Mesodermal cell (in vitro differentiated cells): ENCODE data around the gene SNN.

Experiments used
- H3K27ac ChIP-seq: 2 replicates; pipeline ENCODE4 v1.7.0; 2013; ENCODE audit warnings: mild to moderate bottlenecking, low read depth, low read length, moderate library complexity; ENCODE audit not compliant: severe bottlenecking
- H3K36me3 ChIP-seq: 2 replicates; pipeline ENCODE4 v1.7.1; 2013; ENCODE audit warnings: mild to moderate bottlenecking, low read length, moderate library complexity; ENCODE audit not compliant: control insufficient read depth, insufficient read depth
- H3K4me1 ChIP-seq: one replicate; pipeline ENCODE4 v1.7.1; 2013; ENCODE audit warnings: mild to moderate bottlenecking, low read length; ENCODE audit not compliant: insufficient read depth, control insufficient read depth, poor library complexity, severe bottlenecking
- H3K4me3 ChIP-seq: 2 replicates; pipeline ENCODE4 v1.7.0; 2013; ENCODE audit warnings: low read length, control low read depth, mild to moderate bottlenecking; ENCODE audit not compliant: insufficient read depth, poor library complexity, severe bottlenecking; ENCODE audit errors: extremely low read depth
- H3K9me3 ChIP-seq: 2 replicates; pipeline ENCODE4 v1.7.1; 2013; ENCODE audit warnings: mild to moderate bottlenecking, low read length, moderate library complexity; ENCODE audit not compliant: control insufficient read depth
- WGBS, 2 experiments: methylation state at CpG; one replicate each; pipeline ENCODE4 v1.1.5; 2013; ENCODE audit warnings: missing lambda C conversion rate in 2 of 2; ENCODE audit not compliant: insufficient coverage in 2 of 2; 5-methylcytosine and 5-hydroxymethylcytosine counted together

The SNN gene

DNA sequence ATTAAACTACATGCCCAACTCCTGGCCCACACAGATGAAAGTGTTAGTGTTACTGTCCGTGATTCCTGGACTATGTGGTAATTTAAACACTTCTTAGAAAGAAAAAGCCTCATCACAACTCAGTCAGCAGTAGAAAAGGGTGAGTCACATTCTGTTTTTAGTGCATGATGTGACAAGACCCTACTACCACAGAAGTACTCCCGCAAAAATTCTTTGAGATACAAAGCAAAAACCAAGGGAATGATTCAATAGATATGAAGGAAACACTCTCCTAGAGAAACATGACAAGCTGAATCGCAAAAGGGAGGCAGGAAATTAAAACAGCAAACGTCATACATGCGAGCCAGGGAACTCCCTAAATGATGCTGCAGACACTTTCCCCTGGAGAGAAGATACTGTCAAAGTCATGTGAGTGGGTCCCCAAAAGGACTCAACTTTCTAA, 14.4 kb downstream of the SNN start:
- Histone ChIP-seq H3K4me3 (no peak overlapping the region), H3K27ac (peak overlapping the region; percentile 38), H3K9me3 (no peaks in the 10 kb centered on the region), H3K36me3 (peaks cover 87% of the 10 kb centered on the region), H3K4me1 (peaks cover 14% of the 10 kb centered on the region)
- 93% methylated on average over 3 of the region's 5 CpGs; no CpG with 5 or more reads in 1 of the 2 experiments for WGBS, 2 experiments

- Histone ChIP-seq H3K27ac (peak overlapping the region; percentile 17), H3K36me3 (peaks cover 87% of the 10 kb centered on the region), H3K9me3 (no peaks in the 10 kb centered on the region), H3K4me1 (peaks cover 14% of the 10 kb centered on the region), H3K4me3 (no peak overlapping the region)
- 92 to 96% methylated on average over 9 to 11 of the region's 11 CpGs for WGBS, 2 experiments
Measured at GRCh38 chr16:11683145-11683544, 14.9 kb downstream of the SNN start.

GRCh38 chr16:11684231-11685025, 16.2 kb downstream of the SNN start:
- 98% methylated on average over 7 to 10 of the region's 12 CpGs for WGBS, 2 experiments
- Histone ChIP-seq H3K36me3 (peaks cover 88% of the 10 kb centered on the region), H3K9me3 (no peaks in the 10 kb centered on the region), H3K4me1 (peaks cover 14% of the 10 kb centered on the region), H3K4me3 (no peak overlapping the region), H3K27ac (no peak overlapping the region)

DNA sequence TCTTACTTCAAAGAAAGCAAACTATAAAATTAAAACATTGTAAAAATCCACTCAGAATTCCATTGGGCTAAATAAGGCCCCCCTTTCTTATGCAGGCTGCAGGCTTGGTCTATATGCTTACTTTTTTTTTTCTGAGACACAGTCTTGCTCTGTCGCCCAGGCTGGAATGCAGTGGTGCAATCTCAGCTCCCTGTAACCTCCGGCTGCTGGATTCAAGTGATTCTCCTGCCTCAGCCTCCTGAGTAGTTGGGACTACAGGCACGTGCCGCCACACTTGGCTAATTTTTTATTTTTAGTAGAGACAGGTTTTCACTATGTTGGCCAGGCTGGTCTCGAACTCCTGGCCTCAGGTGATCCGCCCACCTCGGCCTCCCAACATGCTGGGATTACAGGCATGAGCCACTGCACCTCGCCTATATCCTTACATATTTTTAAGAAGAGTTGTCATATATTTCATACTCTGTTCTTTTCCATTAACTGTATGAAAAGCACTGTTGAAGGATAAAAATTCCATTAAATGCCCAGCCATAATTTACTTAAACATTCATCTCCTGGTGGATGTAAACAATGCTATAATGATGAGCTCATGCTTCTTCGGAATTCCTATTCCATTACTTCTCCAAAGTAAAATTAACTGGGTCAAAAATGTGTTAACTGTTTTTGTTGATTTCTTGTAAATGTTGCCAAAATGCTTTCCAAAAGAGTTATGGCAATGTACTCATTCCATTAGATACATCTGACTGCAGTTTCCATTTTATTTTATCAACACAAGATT, 17.8 kb downstream of the SNN start:
- peaks cover 14% of the 10 kb centered on the region for H3K4me1 ChIP-seq
- no peaks in the 10 kb centered on the region for H3K9me3 ChIP-seq
- no peak overlapping the region for H3K4me3 ChIP-seq
- H3K27ac ChIP-seq = no peak overlapping the region
- 92 to 100% methylated on average over 2 to 5 of the region's 9 CpGs for WGBS, 2 experiments
- H3K36me3 ChIP-seq = peaks cover 79% of the 10 kb centered on the region

- Histone ChIP-seq H3K9me3 (no peaks in the 10 kb centered on the region), H3K36me3 (peaks cover 79% of the 10 kb centered on the region), H3K27ac (no peak overlapping the region), H3K4me3 (no peak overlapping the region), H3K4me1 (peaks cover 14% of the 10 kb centered on the region)
- WGBS, 2 experiments = 86 to 100% methylated on average over 3 of the region's 6 CpGs
Measured at GRCh38 chr16:11686713-11687380, 18.6 kb downstream of the SNN start.

- H3K36me3 ChIP-seq = peaks cover 83% of the 10 kb centered on the region
- H3K4me3 ChIP-seq = no peak overlapping the region
- H3K4me1 ChIP-seq = peaks cover 7% of the 10 kb centered on the region
- H3K27ac ChIP-seq = no peak overlapping the region
- WGBS, 2 experiments = 93% methylated on average over 7 to 8 of the region's 13 CpGs
- no peaks in the 10 kb centered on the region for H3K9me3 ChIP-seq
Measured at GRCh38 chr16:11687601-11688519, 19.6 kb downstream of the SNN start.

DNA sequence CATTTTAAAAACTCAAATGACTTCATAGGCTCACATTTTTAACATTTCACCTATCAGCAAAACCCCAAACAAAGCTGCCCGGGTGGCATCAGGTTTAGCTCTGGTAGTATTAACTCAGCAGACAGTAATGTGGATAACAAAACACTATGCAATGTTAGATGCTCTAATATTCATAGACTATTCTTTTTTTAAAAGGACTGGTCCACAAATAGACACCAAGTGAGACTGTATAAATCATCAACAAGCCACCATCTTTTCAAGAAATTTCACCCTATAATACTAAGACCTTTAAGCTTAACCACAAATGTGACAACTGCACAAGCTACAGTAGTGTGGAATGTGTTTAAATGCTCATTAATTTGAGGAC, 20.2 kb downstream of the SNN start:
- Histone ChIP-seq H3K36me3 (peaks cover 82% of the 10 kb centered on the region), H3K27ac (no peak overlapping the region), H3K9me3 (no peaks in the 10 kb centered on the region), H3K4me3 (no peak overlapping the region), H3K4me1 (peaks cover under 1% of the 10 kb centered on the region)
- WGBS, 2 experiments = no CpG with 5 or more reads among the region's 1 CpG

DNA sequence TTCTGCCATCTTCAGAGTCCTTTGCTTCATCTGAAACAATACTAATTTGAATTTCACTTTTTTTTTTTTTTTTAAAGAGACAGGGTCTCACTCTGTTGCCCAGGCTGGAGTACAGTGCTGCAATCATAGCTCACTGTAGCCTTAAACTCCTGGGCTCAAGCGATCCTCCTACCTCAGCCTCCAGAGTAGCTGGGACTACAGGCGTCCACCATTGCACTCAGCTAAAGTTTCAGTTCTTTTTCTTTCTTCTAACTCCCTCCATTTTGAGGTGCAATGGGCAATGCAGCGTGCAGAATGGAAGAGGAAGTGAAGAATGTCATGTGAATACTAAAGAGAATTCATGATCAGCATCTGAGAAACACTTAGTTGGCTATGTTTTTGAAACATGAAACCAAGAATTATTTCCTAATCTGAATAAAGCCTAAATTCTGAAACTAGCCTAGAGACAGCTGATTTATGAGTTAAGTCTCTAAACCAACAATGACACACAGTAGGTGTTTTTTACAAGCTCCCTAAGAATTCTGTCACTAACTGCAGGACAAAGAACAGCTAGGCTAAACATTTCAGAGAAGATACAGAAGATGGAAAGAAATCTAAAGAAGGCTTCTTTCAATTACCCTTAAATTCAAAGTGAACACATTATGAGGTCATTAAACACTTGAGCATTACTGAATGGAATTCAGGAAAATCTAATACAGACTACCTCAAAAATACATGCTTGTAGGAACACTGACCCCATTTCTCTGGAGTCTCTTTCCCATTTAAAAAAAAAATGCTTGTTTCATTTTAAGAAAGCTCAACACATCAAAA, 21.0 kb downstream of the SNN start:
- 82 to 100% methylated on average over 1 of the region's 3 CpGs for WGBS, 2 experiments
- H3K4me3 ChIP-seq = no peak overlapping the region
- no peaks in the 10 kb centered on the region for H3K9me3 ChIP-seq
- H3K4me1 ChIP-seq = no peaks in the 10 kb centered on the region
- no peak overlapping the region for H3K27ac ChIP-seq
- peaks cover 81% of the 10 kb centered on the region for H3K36me3 ChIP-seq

- Histone ChIP-seq H3K27ac (no peak overlapping the region), H3K36me3 (peaks cover 75% of the 10 kb centered on the region), H3K9me3 (no peaks in the 10 kb centered on the region), H3K4me1 (no peaks in the 10 kb centered on the region), H3K4me3 (no peak overlapping the region)
- WGBS, 2 experiments = 96 to 100% methylated on average over 3 of the region's 5 CpGs
Measured at GRCh38 chr16:11691235-11691634, 23.0 kb downstream of the SNN start.
